ENCODE measurements around the gene FBXO28.
"Not testable (repeated sequence)": the region's sequence is repeated elsewhere in the genome, so short reads cannot be mapped to it uniquely, and the experiment has no call there.

FBXO28 gene

DNA sequence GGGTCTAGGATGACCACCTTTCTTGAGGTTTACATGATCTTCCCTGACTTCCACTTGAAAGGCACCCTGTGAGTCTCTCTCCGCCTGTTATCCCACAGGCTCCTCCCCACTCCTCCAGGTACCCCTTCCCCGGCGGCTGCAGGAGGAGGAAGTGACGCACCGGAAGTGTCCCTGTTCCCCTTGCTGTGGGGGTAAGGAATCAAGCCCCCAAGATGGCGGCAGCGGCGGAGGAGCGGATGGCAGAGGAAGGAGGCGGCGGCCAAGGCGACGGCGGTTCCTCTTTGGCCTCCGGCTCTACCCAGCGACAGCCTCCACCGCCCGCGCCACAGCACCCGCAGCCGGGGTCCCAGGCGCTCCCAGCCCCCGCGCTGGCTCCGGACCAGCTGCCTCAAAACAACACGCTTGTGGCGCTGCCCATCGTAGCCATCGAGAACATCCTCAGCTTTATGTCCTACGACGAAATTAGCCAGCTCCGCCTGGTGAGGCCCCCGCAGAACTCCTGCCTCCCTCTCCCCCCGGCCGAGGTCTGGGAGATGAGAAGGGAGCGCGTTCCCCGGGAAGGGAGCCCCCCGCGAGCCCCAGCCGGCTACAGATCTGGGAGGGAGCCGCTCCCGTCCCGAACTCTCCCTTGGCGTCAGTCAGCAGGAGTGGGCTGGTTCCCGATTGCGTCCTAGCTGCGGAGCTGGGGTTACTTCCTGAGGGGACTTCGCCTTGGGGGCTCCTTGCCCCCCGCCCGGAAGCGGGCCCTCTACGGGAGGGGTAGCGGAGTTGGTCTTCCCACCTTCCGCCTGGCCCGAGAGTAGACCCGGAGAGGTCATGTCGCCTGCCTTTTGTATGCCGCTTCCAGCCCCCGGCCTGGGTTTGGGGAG, at the start of gene FBXO28:
Gene FBXO28, plus strand, starts transcription at position 194 of the 869 bp plus-strand sequence. Its CDS starts 19 bp downstream, at position 213.
- peak; percentile 95 for DNase-seq

- DNase-seq, result no peak
Measured at GRCh38 chr1:224064150-224064549, 49.8 kb upstream of the FBXO28 start.

GRCh38 chr1:224065455-224065854, 48.5 kb upstream of the FBXO28 start:
- DNase-seq, result no peak

- no peak for DNase-seq
Measured at GRCh38 chr1:224067207-224067606, 46.7 kb upstream of the FBXO28 start.

DNA sequence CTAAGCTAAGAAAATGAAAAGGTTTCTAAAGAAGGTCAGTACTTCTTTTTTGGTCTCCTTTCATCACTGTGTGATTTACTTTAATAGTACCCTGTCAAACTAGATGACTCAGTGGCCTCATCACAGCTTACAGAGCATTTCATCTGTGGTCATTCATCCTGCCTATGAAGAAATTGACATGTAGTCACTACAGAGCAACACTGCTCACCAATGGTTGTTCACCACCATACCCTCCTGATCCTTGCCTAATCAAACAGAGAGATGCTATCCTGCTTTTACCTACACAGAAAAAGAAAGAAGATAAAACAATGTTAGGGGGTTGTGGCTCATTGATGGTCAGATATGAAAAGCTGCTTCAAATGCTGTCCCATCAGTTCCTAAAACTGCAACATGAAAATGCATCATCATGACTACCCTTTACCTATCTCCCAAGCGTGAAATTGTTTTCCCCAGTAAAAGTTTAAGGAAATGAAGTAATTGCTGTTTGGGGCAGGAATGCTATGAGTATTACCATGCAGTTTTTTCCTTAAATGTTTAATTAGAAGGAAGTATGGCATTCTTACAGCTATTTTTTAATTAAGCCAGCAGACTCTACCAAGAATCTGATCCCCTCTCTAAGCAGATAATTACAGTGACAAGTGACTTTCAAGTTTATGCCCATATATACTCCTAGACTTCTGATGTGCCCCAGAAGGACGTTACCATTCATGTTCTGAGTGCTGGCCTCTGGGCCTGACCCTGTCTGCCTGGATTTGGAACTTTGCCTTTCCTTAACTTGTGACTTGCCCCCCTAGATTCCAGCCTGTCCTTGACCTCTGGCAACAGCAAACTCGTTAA, 46.1 kb upstream of the FBXO28 start:
- peak; percentile 76 for DNase-seq

GRCh38 chr1:224068458-224069072, 45.3 kb upstream of the FBXO28 start:
- no peak for DNase-seq

- DNase-seq, result no peak
Measured at GRCh38 chr1:224069138-224069537, 44.8 kb upstream of the FBXO28 start.

- DNase-seq, result no peak
Measured at GRCh38 chr1:224070521-224070920, 43.4 kb upstream of the FBXO28 start.

- no peak for DNase-seq
Measured at GRCh38 chr1:224076407-224076806, 37.5 kb upstream of the FBXO28 start.

GRCh38 chr1:224079644-224080043, 34.3 kb upstream of the FBXO28 start:
- DNase-seq, result not testable (repeated sequence)

- DNase-seq, result no peak
Measured at GRCh38 chr1:224080115-224080774, 33.7 kb upstream of the FBXO28 start.

GRCh38 chr1:224081604-224082003, 32.3 kb upstream of the FBXO28 start:
- no peak for DNase-seq

DNA sequence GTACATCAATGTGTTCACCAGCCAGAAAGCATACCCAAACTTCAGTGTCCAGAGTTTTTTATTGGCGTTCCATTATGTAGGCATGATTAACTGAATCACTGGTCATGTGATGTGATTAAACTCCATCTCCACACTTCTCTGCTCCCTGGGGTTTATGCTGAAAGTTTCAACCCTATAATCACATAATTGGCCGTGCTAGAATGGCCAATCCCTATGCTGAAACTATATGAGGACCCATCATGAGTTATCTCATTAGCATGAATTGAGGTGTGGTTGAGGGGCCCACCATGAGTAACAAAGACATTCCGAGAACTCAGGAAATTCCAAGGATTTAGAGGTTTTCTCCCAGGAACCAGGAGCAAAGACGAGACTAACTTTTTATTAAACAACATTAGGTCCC, 31.8 kb upstream of the FBXO28 start:
- no peak for DNase-seq

DNA sequence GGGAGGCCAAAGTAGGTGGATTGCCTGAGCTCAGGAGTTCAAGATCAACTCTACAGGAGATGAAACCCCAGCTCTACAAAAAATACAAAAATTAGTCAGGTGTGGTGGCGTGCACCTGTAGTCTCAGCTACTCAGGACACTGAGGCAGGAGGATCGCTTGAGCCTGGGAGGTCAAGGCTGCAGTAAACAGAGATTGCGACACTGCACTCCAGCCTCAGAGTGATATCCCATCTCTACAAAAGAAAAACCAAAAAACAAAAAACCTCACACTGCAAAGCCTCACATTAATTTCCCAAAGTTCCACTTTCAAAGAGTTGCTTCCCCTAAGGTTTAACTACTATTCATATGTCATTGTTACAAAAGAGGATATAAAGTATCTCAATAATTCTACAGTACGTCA, 29.0 kb upstream of the FBXO28 start:
- DNase-seq, result no peak

- DNase-seq, result no peak
Measured at GRCh38 chr1:224085421-224086108, 28.3 kb upstream of the FBXO28 start.

- no peak for DNase-seq
Measured at GRCh38 chr1:224087286-224087794, 26.6 kb upstream of the FBXO28 start.

GRCh38 chr1:224089583-224089982, 24.3 kb upstream of the FBXO28 start:
- DNase-seq, result no peak

DNA sequence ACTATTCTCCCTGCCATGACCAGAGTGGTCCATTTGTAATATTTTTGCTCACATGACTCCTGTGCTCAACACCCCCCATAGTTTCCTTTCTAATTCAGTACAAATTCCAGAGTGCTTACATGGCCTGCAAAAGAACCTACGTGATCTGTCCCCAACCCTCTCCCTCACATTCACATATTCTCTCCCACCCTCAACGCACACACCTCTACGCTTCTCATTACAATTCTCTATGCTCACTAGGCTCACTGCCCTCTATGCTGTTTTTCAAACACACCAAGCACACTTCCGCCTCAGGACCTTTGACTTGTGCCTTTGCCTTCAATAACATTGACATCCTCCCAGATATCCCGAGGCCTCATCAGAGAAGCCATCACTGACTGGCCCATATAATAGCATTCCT, 23.8 kb upstream of the FBXO28 start:
- no peak for DNase-seq

DNA sequence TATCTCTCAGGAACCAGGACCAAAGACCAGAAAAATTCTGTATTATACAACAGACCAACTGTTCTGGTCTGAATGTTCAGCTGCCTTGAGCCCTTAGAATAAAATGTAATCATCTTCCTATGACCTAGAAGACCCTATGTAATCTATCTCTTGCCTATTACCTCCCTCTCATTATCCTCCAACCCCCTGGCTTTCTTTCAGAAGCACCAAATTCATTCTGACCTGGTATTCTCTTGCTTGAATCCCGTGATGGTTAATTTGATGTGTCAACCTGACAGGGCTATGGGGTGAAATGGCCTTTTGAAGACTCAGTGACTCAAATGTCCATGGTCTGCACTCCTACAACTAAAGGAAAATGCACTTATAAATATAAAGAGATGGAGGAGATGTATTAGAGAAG, 21.8 kb upstream of the FBXO28 start:
- DNase-seq, result no peak

DNA sequence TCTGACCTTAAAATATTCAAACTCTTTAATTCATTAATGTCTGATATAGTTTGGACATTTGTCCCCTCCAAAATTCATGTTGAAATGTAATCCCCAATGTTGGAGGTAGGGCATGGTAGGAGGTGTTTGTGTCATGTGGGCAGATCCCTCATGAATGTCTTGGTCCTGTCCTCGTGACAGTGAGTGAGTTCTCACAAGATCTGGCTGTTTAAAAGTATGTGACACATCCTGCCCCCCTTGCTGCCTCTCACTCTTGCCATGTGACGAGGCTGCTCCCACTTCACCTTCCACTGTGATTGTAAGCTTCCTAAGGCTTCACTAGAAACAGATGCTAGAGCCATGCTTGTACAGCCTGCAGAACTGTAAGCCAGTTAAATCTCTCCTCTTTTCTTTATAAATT, 21.3 kb upstream of the FBXO28 start:
- DNase-seq, result no peak

GRCh38 chr1:224095339-224095738, 18.6 kb upstream of the FBXO28 start:
- no peak for DNase-seq

GRCh38 chr1:224095867-224096266, 18.0 kb upstream of the FBXO28 start:
- no peak for DNase-seq
